ENCODE measurements around the gene MICA.

The MICA gene

DNA sequence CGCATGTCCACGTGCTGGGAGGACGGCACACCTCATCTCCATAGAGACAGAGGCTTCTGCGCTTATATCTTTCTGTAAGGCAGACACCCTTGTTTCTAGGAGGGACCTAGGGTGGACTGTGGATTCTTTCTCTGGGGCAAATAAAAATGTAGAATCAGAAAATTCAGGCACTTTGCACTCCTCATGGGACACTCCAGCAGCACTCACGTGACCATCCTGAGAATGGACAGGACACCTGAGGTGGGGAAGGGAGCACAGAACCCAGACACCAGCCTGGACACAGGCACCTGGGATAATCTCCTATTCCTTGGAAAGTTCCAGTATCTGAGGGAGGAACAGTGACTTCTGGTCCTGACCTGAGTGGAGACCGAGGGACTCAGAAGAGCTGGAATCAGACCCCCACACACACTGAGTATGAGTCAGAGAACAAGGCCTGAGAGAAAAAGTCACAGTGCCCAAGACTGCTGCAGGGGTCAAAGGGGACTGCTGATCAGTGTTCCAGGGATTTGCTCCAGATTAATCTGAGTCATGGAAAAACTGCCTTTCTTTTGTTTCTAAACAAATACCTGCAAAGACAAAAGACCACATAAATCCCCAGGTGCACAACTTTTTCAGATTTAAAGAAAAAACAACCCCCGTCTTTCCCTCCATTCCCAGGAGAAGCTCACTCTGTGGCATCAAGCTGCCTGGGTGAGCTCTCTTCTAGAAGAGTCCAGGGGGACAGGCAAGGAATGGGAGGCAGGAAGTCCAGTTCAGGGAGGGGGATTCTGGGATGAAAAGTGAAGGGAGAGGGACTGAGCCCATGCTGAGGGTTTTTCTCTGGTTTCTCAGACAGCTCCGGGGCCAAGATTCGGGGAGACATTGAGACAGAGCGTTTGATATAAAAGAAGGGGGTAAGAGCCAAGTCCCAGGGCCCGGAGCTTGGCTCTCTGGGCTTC lies 58.9 kb downstream of the MICA start:
- DNase-seq, result no peak

DNA sequence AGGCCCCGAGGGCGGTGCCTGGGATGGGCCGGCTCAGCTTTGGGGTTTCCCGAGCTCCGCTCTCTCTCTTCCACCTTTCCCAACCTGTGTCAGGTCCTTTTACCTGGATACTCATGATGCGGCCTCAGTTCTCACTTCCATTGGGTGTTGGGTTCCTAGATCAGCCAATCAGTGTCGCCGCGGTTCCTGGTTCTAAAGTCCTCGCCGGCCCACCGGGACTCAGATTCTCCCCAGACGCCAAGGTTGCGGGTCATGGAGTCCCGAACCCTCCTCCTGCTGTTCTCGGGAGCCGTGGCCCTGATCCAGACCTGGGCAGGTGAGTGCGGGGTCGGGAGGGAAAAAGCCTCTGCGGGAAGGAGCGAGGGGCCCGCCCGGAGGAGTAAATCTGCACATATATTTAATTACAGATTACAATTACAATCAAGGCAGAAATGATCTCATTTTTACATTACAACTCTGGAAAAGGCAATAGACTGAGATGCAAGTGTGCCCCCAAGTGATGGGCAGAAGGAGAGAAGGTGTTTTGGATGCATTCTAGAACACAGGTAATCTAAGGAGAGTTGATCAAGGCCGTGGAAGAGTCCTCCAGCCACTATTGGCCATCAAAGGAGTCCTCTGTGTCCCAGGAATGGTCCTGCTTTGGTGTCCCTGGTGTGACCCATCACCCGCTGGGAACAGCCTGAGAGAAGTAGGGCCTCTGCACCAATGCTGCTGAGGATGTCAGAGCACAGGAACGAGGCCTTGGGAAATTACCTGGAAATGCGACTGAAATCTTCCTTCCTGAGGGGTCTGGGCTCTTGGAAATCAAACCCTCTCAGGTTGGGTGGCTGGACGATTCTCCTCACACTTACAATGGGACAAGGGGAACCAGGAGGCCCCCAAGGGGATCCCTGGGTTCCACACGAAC lies 59.8 kb downstream of the MICA start:
- peak; percentile 59 to 85 for DNase-seq

- DNase-seq, result no peak
Measured at GRCh38 chr6:31464252-31465184, 61.1 kb downstream of the MICA start.

Data from bone marrow (tissue), 2 donors.